Activated gamma-delta T cell treated with Interleukin-2 at 50 U/mL for 16 hours (primary cell): ENCODE results near the gene ENPP6.
A peak's percentile ranks its signal among the peaks of the same experiment; 100 is the strongest.

Source experiments
- DNase-seq: peaks from one replicate; pipeline ENCODE4 v3.0.0-alpha.2; 2020

Gene ENPP6

GRCh38 chr4:184217634-184218033, at the start of gene ENPP6:
Gene ENPP6 (minus strand): TSS chr4:184217873. CDS start chr4:184217819, 54 bp downstream.
- no peak for DNase-seq

- no peak for DNase-seq
Observed at GRCh38 chr4:184267206-184267608, 49.5 kb upstream of the ENPP6 start.

- DNase-seq, result no peak
Observed at GRCh38 chr4:184265546-184266351, 48.1 kb upstream of the ENPP6 start.

DNA sequence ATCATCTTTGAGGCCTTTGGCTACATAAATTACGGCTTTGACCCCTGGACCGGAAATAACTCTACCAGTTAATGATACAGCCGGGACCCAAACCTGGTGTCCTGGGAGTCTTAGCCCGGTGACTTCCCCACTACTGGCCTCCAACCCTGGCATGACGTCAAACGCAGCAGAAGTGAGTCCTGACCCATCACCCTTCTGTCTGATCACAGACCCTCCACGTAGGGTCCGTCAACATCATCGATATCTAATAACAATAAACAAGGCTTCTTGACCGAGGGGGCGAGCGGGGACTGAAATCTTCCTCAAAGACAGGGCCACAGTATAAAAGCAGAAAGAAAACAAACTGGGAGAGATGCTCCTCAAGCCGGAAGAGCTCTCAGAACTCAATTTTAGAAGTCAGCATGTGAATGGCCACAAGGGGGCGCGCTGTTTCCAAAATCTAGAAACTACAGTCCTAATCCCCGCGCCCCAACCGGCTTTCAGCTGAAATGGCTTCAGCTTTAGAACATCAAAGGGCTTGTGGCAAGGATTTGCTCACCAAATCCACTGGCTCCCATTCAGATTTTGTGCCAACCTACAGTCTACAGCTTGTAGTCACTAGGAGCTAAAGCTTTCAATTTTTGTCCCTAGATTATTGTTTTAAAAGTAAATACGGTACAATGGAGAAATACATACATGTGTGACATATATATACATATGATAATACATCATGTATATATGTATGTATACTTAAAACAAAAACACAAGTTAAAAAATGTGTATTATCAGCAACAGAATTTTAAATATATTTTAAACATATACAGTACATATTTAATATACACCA, 46.4 kb upstream of the ENPP6 start:
- peak; percentile 96 for DNase-seq

- no peak for DNase-seq
Observed at GRCh38 chr4:184263461-184263860, 45.8 kb upstream of the ENPP6 start.

DNA sequence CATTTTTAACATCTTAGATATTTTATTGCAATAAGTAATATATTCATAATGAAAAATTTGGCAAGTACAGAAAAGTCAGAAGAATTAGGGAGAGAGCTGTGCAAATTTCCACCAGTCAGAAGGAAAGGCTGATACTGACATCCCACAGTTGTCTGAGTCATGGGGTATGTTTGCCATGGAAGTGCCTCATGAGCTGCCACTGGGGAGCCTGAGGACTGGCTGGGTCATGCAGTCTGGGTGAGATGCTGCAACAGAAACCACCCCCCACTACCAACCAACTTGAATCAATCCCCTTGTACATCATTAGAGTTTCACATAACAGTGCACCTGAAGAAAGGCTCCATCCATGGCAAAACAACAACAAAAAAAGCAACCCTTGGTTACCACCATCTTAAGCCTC, 45.2 kb upstream of the ENPP6 start:
- no peak for DNase-seq

GRCh38 chr4:184261246-184261645, 43.6 kb upstream of the ENPP6 start:
- DNase-seq, result no peak

DNA sequence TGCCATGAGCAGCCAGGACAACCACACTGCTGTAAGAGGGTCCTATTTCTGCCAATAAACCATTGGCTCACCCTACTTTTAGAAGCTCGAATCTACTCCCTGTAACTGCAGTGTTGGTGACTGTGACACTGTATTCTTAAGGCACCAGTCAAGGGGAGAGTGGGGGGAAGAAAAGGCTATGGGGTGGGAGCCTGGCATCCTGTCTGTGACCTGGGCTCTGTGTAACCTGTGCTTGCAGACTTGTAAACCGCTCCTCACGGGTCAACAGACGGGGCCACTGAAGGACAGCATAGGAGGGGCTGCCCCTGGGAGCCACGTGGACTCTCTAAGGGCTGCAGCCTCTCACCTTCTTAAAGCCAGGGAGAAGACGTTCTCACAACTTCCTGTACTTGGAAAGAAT, 42.2 kb upstream of the ENPP6 start:
- no peak for DNase-seq

- no peak for DNase-seq
Observed at GRCh38 chr4:184259081-184259480, 41.4 kb upstream of the ENPP6 start.

DNA sequence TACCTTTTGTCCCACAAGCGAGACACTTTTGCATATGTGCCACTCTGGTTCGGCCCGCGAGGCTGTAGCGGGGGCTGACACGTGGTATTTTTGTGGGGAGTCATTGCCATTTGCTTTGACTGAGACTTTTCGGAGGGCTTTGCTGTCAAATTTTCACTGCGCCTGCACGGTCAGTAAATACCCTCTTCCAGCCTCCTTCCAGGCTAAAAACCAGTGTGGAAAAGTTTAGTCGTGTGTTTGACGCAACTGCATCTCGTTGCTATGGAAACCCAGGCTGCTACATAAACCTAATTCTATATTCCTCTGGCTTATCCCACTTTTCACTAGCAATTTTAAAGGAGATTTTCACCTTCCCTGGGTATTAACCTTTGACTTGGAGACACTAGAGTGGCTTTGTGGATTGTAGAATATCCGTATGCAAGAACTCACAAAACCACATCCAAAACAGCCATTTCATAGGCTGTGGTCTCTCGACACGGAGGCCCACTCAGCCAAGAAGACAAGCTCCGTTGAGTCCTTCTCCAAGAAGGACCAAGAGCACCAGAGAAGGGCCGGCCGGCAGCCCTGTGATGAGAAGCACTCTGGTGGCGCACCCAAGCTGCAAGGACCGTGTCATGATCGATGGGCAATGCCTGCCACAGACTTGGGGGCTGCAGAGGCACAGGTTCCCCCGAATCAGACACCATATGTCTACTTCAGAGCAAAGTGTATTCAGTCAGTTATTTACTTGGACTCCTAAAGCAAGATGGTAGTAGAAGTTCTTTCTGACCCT, 38.4 kb upstream of the ENPP6 start:
- no peak for DNase-seq

DNA sequence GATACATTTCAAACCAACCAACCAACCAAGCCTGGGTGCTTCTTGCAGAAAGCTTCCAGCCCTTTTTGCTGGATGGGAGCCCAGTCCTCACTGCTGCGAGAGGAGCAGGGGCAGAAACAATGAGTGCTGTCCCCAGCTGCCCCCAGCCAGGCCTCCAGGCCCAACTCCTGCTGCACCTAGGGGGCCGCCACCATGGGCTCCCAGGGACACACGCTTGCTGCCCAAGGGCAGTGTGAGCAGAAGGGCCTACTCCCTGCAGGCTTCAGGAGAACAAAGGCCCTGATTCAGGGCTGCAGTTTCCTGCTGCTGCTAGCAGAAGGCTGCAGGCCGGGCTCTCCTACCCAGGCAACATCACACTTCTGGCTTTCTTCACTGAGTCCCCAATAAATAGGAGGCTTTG, 37.7 kb upstream of the ENPP6 start:
- DNase-seq, result no peak

DNA sequence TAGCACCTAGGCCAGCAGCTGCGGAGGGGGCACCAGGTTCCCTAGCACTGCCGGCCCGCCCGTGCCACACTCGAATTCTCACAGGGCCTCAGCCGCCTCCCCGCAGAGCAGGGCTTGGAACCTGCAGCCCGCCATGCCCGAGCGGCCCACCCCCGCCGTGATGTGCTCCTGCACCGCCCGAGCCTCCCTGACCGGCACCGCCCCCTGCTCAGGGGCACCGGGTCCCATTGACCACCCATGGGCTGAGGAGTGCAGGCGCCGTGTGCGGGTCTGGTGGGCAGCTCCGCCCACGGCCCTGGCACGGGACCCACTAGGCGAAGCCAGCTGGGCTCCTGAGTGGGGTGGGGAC, 35.4 kb upstream of the ENPP6 start:
- no peak for DNase-seq

GRCh38 chr4:184252136-184253071, 34.7 kb upstream of the ENPP6 start:
- DNase-seq, result no peak

GRCh38 chr4:184251670-184251980, 34.0 kb upstream of the ENPP6 start:
- DNase-seq, result no peak

- no peak for DNase-seq
Observed at GRCh38 chr4:184250795-184251669, 33.4 kb upstream of the ENPP6 start.

DNA sequence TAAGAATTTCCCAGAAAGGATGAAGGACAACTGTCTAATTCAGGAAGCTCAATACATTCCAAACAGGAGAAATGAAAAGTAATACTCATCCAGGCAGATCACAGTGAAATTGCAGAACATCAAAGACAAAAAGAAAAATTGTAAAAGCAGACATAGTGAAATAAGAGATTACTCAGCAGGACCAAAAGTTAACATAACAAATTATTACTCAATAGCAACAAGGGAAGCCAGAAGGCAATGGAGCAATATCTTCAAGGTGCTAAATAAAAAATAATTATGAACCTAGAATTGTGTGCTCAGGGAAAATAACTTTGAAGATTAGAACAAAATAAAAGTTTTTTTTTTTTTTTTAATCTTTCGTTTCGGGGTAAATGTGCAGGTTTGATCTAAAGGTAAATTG, 30.5 kb upstream of the ENPP6 start:
- no peak for DNase-seq

DNA sequence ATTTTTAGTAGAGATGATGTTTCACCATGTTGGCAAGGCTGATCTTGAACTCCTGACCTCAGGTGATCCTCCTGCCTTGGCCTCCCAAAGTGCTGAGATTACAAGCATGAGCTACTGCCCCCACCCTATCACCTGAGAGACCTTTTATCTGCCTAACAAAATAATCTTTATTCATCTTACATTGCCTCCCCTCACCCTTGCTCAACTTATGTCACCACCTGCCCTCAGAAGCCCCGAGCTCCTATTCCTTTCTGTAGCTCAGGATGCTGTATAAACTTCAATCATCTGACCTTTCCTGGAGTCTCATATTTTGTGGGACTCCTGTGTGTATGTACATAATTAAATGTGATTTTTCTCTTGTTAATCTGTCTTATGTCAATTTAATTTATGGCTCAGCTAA, 29.7 kb upstream of the ENPP6 start:
- no peak for DNase-seq

- no peak for DNase-seq
Observed at GRCh38 chr4:184246426-184246825, 28.8 kb upstream of the ENPP6 start.

GRCh38 chr4:184238072-184238745, 20.5 kb upstream of the ENPP6 start:
- DNase-seq, result no peak

DNA sequence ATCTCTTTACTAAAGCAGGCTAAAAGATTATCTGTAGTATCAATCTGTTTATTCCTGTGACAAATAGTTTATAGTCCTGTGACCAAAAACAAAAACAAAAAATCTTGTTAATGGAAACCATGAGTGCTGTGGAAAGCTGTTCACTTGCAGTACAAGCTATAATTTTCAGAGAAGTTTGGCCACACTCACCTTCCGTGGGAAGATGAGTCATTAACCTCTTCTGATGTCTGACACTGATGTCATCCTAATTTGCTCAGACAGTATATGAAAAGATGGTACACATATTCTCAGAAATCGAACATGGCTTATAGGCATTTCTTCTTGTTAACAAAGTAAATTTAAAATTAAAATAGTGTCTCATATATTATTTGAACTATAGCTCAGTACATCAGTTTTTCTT, 19.9 kb upstream of the ENPP6 start:
- DNase-seq, result peak; percentile 21

DNA sequence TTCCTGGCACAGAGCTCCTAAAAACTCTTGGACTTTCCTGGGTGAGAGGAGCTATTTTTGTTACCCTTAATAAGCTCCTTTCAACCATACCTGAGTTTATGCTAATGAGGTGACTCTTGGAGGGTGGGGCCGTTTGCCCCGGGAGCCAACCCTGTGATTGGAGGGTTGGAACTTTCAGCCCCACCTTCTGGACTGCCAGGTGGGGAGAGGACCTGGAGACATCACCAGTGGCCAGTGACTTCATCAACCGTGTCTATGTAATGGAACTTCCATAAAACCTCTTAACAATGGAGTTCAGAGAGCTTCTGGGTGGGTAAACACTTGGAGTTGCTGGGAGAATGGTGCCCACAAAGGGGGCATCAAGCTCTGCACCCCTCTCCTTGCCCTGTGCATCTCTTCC, 17.9 kb upstream of the ENPP6 start:
- DNase-seq, result no peak
